Neural progenitor cell (in vitro differentiated cells): ENCODE measurements around the gene FANCL. TPM values are rescaled to one million over a fixed set of nuclear protein-coding genes. Genes with fewer than 3 reads are reported as not detected.
"Not testable (repeated sequence)": the region's sequence is repeated elsewhere in the genome, so short reads cannot be mapped to it uniquely, and the experiment has no call there.

ENCODE experiments used
- DNase-seq: peaks from one replicate; pipeline ENCODE4 v3.0.0-alpha.2; 2016; ENCODE audit warnings: low spot score
- H2AFZ ChIP-seq: fragments of 200-600 bp; sonication (generic); replicated peaks from 2 replicates; pipeline ENCODE4 v1.6.1; 2016; ENCODE audit warnings: antibody characterized with exemption
- H3F3A ChIP-seq: fragments of 200-600 bp; sonication (generic); 2 replicates; pipeline ENCODE4 v1.6.1; 2016; ENCODE audit warnings: antibody characterized with exemption, low read depth
- H3K27ac ChIP-seq: fragments of 200-600 bp; sonication (generic); 2 replicates; pipeline ENCODE4 v1.5.1; 2016; ENCODE audit warnings: mild to moderate bottlenecking
- H3K27me3 ChIP-seq: fragments of 200-600 bp; sonication (generic); 2 replicates; pipeline ENCODE4 v1.6.1; 2016; ENCODE audit warnings: mild to moderate bottlenecking, moderate library complexity
- H3K36me3 ChIP-seq: fragments of 200-600 bp; sonication (generic); 2 replicates; pipeline ENCODE4 v1.5.1; 2016
- H3K4me1 ChIP-seq: fragments of 200-600 bp; sonication (generic); 2 replicates; pipeline ENCODE4 v1.6.1; 2016; ENCODE audit warnings: mixed run types
- H3K4me2 ChIP-seq: fragments of 200-600 bp; sonication (generic); 2 replicates; pipeline ENCODE4 v1.6.1; 2016
- H3K4me3 ChIP-seq: fragments of 200-600 bp; sonication (generic); 2 replicates; pipeline ENCODE4 v1.5.1; 2016
- H3K79me2 ChIP-seq: fragments of 200-600 bp; sonication (generic); 2 replicates; pipeline ENCODE4 v1.6.1; 2016; ENCODE audit warnings: low read depth
- H3K9ac ChIP-seq: fragments of 200-600 bp; sonication (generic); 2 replicates; pipeline ENCODE4 v1.6.1; 2016
- H3K9me3 ChIP-seq: fragments of 200-600 bp; sonication (generic); 2 replicates; pipeline ENCODE4 v1.5.1; 2016; ENCODE audit warnings: low read depth
- H4K20me1 ChIP-seq: fragments of 200-600 bp; sonication (generic); 2 replicates; pipeline ENCODE4 v1.6.1; 2016; ENCODE audit warnings: low read depth
- H3K27ac Mint-ChIP-seq: 3 replicates; pipeline ENCODE4 v1.8.0; 2021; ENCODE audit warnings: mixed read lengths
- H3K27me3 Mint-ChIP-seq: 2 replicates; pipeline ENCODE4 v1.8.0; 2022; ENCODE audit warnings: low read depth, mild to moderate bottlenecking, inconsistent platforms, moderate library complexity, mixed read lengths; ENCODE audit not compliant: insufficient read depth
- H3K36me3 Mint-ChIP-seq: 3 replicates; pipeline ENCODE4 v1.8.0; 2021; ENCODE audit warnings: mixed read lengths
- H3K4me1 Mint-ChIP-seq: 3 replicates; pipeline ENCODE4 v1.8.0; 2021; ENCODE audit warnings: mixed read lengths
- H3K4me3 Mint-ChIP-seq: 3 replicates; pipeline ENCODE4 v1.8.0; 2021; ENCODE audit warnings: mild to moderate bottlenecking, moderate library complexity, mixed read lengths
- H3K9me3 Mint-ChIP-seq: 3 replicates; pipeline ENCODE4 v1.8.0; 2020; ENCODE audit warnings: mixed read lengths
- CTCF ChIP-seq: fragments of 200-600 bp; sonication (generic); IDR thresholded peaks from 2 replicates; pipeline ENCODE4 v1.5.1; 2017; ENCODE audit warnings: antibody characterized with exemption, mild to moderate bottlenecking
- EZH2 ChIP-seq: fragments of 200-600 bp; sonication (generic); IDR thresholded peaks from 2 replicates; pipeline ENCODE4 v1.6.1; 2017; ENCODE audit warnings: antibody characterized with exemption, mild to moderate bottlenecking, moderate library complexity
- EZH2phosphoT487 ChIP-seq: fragments of 200-600 bp; sonication (generic); IDR thresholded peaks from 2 replicates; pipeline ENCODE4 v1.6.1; 2017; ENCODE audit warnings: antibody characterized with exemption
- total RNA-seq: library from RNA; depleted of rRNA; stranded (reverse); fragments of >200 nt; gene quantifications from 2 replicates; pipeline ENCODE4 v1.2.3, GENCODE V29; 2015; ENCODE audit warnings: low replicate concordance

The FANCL gene
- total RNA-seq, 1 donor from 2014 or later = 189 TPM

- H3K79me2 ChIP-seq = no peaks in the 10 kb centered on the region
- no peaks in the 10 kb centered on the region for H3K4me1 Mint-ChIP-seq
- H3K4me1 ChIP-seq = no peaks in the 10 kb centered on the region
- no peak overlapping the region for H3K27ac Mint-ChIP-seq
- no peaks in the 10 kb centered on the region for H4K20me1 ChIP-seq
- no peaks in the 10 kb centered on the region for H3K27me3 ChIP-seq
- H3K36me3 ChIP-seq = no peaks in the 10 kb centered on the region
- no peak overlapping the region for H3K4me2 ChIP-seq
- H3K9me3 ChIP-seq = no peaks in the 10 kb centered on the region
- H3K9ac ChIP-seq = no peak overlapping the region
- no peak overlapping the region for H3K27ac ChIP-seq
- no peaks in the 10 kb centered on the region for H3K36me3 Mint-ChIP-seq
- H3K4me3 Mint-ChIP-seq = no peak overlapping the region
- DNase-seq = no peak
- no peaks in the 10 kb centered on the region for H3K9me3 Mint-ChIP-seq
- no peaks in the 10 kb centered on the region for H3K27me3 Mint-ChIP-seq
- H3F3A ChIP-seq = no peaks in the 10 kb centered on the region
- H3K4me3 ChIP-seq = no peak overlapping the region
- TF ChIP-seq EZH2 = no peak
- TF ChIP-seq CTCF = no peak
- no peak for TF ChIP-seq EZH2phosphoT487
- H2AFZ ChIP-seq = no peak overlapping the region
Observed at GRCh38 chr2:58146707-58147106, 94.4 kb downstream of the FANCL start.

GRCh38 chr2:58145769-58146168 lies 95.4 kb downstream of the FANCL start:
- H3K9me3 ChIP-seq, H3K36me3 ChIP-seq, H3K4me1 ChIP-seq, H3F3A ChIP-seq, H3K4me3 ChIP-seq, H3K79me2 ChIP-seq, H3K27me3 Mint-ChIP-seq, H3K36me3 Mint-ChIP-seq, DNase-seq, H3K4me1 Mint-ChIP-seq, H3K9ac ChIP-seq, H3K27ac Mint-ChIP-seq, H3K27ac ChIP-seq, H3K4me3 Mint-ChIP-seq, H3K4me2 ChIP-seq, H3K27me3 ChIP-seq, H3K9me3 Mint-ChIP-seq, H4K20me1 ChIP-seq, H2AFZ ChIP-seq: not testable (repeated sequence)

- Histone ChIP-seq H3K36me3 (no peaks in the 10 kb centered on the region), H3K27ac (no peak overlapping the region), H2AFZ (no peak overlapping the region), H3K9me3 (no peaks in the 10 kb centered on the region), H3K9ac (no peak overlapping the region), H3K4me2 (no peak overlapping the region), H4K20me1 (no peaks in the 10 kb centered on the region), H3K79me2 (no peaks in the 10 kb centered on the region), H3K4me3 (no peak overlapping the region), H3F3A (no peaks in the 10 kb centered on the region), H3K4me1 (no peaks in the 10 kb centered on the region), H3K27me3 (no peaks in the 10 kb centered on the region)
- H3K36me3 Mint-ChIP-seq = no peaks in the 10 kb centered on the region
- H3K4me1 Mint-ChIP-seq = peaks cover 5% of the 10 kb centered on the region
- no peak for DNase-seq
- H3K4me3 Mint-ChIP-seq = no peak overlapping the region
- no peaks in the 10 kb centered on the region for H3K27me3 Mint-ChIP-seq
- H3K27ac Mint-ChIP-seq = no peak overlapping the region
- TF ChIP-seq CTCF (no peak), EZH2 (no peak), EZH2phosphoT487 (no peak)
- H3K9me3 Mint-ChIP-seq = no peaks in the 10 kb centered on the region
Observed at GRCh38 chr2:58140508-58141072, 100.5 kb downstream of the FANCL start.

- H3K9me3 Mint-ChIP-seq = no peaks in the 10 kb centered on the region
- H3K36me3 Mint-ChIP-seq = peaks cover 3% of the 10 kb centered on the region
- Histone ChIP-seq H3K79me2 (no peaks in the 10 kb centered on the region), H3K4me3 (no peak overlapping the region), H3K9me3 (no peaks in the 10 kb centered on the region), H3F3A (no peaks in the 10 kb centered on the region), H3K4me1 (no peaks in the 10 kb centered on the region), H3K27me3 (no peaks in the 10 kb centered on the region), H2AFZ (no peak overlapping the region), H3K4me2 (no peak overlapping the region), H3K9ac (no peak overlapping the region), H3K36me3 (no peaks in the 10 kb centered on the region), H4K20me1 (no peaks in the 10 kb centered on the region), H3K27ac (no peak overlapping the region)
- H3K4me3 Mint-ChIP-seq = no peak overlapping the region
- no peak for DNase-seq
- peaks cover 2% of the 10 kb centered on the region for H3K27me3 Mint-ChIP-seq
- no peak for TF ChIP-seq CTCF
- no peak for TF ChIP-seq EZH2phosphoT487
- no peak for TF ChIP-seq EZH2
- peaks cover 5% of the 10 kb centered on the region for H3K4me1 Mint-ChIP-seq
- H3K27ac Mint-ChIP-seq = no peak overlapping the region
Observed at GRCh38 chr2:58138396-58139030, 102.6 kb downstream of the FANCL start.
